SH-SY5Y (cell line): ENCODE data around the gene CALML4.

ENCODE experiments used
- GATA2 ChIP-seq: IDR thresholded peaks from 2 replicates; pipeline ENCODE4 v1.6.1; 2011; ENCODE audit warnings: mild to moderate bottlenecking, low read depth, low read length
- GATA3 ChIP-seq: IDR thresholded peaks from 2 replicates; pipeline ENCODE4 v1.6.1; 2011; ENCODE audit warnings: low read depth, mild to moderate bottlenecking, low read length, moderate library complexity

Gene CALML4

DNA sequence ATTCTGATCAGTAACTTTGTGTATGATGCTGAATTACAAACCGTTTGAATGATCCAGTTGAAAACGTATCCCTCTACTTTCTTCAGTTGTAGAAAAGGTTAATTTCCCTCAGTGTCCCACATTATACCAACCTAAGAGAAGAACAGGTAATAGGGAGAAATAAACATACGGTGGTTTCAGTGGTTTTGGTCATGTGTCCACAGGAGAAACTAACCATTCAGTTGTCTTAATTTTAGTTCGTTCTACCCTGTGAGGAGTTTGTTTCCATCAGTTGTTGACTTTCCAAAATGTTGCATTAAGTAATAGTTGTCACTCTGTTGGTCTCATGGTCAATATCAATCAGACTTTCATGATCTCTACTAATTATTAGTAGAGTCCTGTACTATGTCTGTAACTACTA lies 15.1 kb downstream of the CALML4 start:
- TF ChIP-seq GATA2, result no peak
- no peak for TF ChIP-seq GATA3

DNA sequence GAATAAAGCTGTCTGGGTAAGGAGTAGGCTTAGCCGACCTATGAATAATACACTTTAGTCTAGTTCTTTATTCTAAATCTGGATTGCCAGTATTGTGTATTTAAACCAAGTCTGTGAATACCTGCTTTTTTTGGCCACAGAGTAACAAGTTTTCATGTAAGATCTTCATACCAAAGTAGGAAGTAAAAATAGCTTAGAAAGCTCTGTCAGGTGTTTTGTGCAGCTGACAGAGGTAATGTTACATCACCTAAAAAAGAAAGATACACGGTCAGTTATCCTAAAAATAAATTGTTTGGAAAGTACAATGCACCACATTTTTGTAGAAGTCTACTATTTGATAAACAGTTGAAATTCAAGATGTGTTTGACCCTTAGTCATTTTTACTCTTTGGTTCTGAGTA lies 16.5 kb downstream of the CALML4 start:
- TF ChIP-seq GATA2 (no peak), GATA3 (no peak)

GRCh38 chr15:68187559-68187958 lies 17.6 kb downstream of the CALML4 start:
- peak; percentile 53 for TF ChIP-seq GATA2
- TF ChIP-seq GATA3, result no peak

DNA sequence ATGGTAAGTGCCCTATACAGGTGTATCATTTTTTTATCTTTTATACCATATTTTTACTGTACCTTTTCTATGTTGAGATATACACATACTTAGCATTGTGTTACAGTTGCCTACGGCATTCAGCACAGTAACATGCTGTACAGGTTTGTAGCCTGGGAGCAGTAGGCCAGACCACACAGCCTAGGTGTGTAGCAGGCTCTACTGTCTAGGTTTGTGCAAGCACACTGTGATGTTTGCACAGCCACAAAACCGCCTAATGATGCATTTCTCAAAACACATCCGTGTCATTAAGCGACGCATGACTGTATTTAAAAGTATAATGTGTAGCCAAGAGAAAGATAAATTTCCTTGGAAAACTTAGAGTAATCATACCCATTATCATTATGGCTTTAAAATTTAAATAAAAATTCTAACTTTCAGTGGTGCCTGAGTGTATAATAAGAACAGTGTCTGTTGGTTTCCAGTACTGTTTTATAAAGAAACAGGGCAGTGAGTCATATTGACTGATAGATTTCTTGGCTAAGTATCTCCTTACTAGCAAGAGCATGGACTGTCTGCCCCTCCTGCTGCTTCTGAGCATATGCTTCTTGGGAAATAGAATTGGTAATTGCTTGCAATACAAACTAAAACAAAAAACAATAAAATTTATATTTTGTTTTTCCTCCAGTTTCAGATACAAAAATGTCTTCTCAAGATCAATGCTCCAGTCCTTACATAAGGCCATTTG lies 18.3 kb downstream of the CALML4 start:
- TF ChIP-seq GATA3 (no peak), GATA2 (no peak)

DNA sequence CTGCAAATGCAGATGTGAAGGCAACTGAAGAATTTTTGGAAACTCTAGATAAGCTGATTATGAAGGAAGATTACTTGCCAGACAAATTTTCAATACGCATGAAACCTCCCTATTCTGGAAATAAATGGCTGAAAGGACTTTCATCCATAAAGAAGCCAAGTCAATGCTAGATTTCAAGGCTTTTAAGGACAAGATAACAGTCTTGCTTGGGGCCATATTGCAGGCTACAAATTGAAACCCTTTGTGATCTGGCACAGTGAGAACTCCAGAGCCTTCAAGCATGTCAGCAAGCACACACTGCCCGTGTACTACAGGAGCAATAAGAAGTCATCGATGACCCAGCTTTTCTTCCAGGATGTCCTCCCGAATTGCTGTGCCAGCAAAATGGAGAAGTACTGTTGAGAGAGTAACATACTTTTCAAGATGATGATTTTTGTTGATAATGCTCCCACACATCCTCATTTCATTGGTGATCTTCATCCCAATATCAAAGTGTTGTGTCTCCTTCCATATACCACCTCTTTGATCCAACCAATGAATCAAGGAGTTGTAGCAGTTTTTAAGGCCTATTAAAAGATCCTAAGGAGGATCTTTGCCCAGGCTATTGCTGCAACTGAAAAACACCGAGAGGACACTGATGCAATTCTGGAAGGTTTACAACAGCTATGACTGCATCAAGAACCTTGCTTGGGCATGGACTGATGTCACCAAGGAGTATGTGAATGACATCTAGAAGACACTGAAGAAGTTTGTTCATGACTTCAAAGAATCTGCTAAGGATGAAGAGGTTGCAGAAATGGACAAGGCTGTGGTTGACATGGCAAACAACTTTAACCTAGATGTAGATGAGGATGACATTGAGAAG lies 20.3 kb downstream of the CALML4 start:
- TF ChIP-seq GATA3 (peak; percentile 38; the same call in 1 of the 2 replicates), GATA2 (peak; percentile 50; the same call in 1 of the 2 replicates)

GRCh38 chr15:68183616-68184315 lies 21.4 kb downstream of the CALML4 start:
- no peak for TF ChIP-seq GATA2
- no peak for TF ChIP-seq GATA3

DNA sequence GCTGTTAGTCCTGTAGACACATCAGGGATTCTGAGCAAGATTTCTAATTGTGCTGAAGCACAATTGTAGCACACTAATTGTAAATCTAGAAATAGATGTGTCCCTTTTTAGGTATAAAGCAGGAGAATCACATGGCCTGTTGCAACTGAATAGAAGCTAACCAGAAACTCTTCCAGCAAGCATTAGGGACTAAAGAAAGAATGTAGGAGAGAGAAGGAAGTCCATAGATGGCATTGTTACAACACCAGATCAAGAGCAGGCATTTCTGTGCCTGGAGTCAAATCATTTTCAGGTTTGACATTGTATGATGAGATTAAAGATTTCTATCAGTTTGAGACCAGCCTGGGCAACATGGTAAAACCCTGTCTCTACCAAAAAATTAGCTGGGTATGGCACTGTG lies 27.4 kb downstream of the CALML4 start:
- TF ChIP-seq GATA3 (no peak), GATA2 (no peak)

- TF ChIP-seq GATA2, result no peak
- TF ChIP-seq GATA3, result no peak
Observed at GRCh38 chr15:68176601-68177000, 28.5 kb downstream of the CALML4 start.

- TF ChIP-seq GATA3 (no peak), GATA2 (no peak)
Observed at GRCh38 chr15:68175526-68175925, 29.6 kb downstream of the CALML4 start.

GRCh38 chr15:68173119-68173518 lies 32.0 kb downstream of the CALML4 start:
- no peak for TF ChIP-seq GATA3
- TF ChIP-seq GATA2, result no peak

DNA sequence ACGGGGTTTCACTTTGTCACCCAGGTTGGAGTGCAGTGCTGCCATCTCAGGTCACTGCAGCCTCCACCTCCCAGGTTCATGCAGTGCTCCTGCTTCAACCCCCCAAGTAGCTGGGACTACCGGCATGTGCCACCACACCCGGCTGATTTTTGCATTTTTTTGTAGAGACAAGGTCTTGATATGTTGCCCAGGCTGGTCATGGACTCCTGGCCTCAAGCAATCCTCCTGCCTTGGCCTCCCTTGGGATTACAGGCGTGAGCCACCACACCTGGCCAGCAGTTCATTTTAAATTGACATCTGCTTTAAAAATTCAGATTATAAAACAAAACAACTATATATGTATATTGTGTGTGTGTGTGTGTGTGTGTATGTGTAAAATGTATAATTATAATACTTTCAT lies 38.3 kb downstream of the CALML4 start:
- TF ChIP-seq GATA2 (no peak), GATA3 (no peak)

DNA sequence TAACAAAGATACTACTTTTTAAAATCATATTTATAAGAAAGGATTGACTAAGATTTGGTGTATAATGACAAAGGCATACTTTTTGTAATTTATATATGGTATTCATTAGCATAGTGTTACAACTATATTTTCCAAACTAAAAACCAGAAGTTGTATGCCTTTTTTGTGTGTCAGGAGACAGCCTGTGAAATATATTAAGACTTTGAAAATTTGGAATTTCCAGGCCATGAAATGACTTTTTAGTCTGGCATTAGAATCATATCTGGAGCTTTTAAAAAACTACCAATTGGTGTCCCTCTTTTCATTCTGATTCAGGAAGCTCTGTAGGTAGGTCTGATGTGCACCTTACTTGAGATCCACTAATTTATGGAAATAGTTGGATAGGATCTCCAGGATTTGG lies 41.9 kb downstream of the CALML4 start:
- TF ChIP-seq GATA2, result no peak
- TF ChIP-seq GATA3, result no peak

GRCh38 chr15:68158046-68158628 lies 47.0 kb downstream of the CALML4 start:
- TF ChIP-seq GATA2, result no peak
- no peak for TF ChIP-seq GATA3

DNA sequence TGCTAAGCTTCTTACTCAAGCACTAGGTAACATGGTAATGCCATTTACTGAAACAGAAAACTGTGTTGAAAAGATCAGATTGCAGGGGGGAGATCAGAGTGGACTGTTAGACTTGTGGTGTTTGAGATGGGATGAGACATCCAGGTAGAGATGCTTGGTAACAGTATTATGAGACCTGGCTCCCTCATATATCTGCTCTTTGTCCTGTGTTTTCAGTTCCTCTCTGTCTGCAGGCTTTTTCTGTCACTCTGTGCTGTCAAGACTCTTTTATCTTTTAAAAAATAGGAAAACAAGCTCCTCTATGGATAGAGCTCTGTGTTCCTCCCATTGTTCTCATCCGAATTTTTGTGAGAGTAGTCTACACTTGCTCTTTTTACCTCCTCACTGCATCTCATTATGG lies 48.1 kb downstream of the CALML4 start:
- TF ChIP-seq GATA2, result no peak
- TF ChIP-seq GATA3, result no peak
